Ammon's horn (tissue), 1 donor: ENCODE measurements around the gene DEGS1.
"Not testable (repeated sequence)": the region's sequence is repeated elsewhere in the genome, so short reads cannot be mapped to it uniquely, and the experiment has no call there.

Experiments
- DNase-seq: peaks from one replicate; pipeline ENCODE4 v3.0.0-alpha.2; 2016; ENCODE audit warnings: low spot score

Gene DEGS1

GRCh38 chr1:224181453-224181810 lies 1.6 kb upstream of the DEGS1 start:
- no peak for DNase-seq

GRCh38 chr1:224182057-224182865 lies 779 bp upstream of the DEGS1 start:
- no peak for DNase-seq

- peak; percentile 68 for DNase-seq
Observed at GRCh38 chr1:224183591-224184312, 712 bp downstream of the DEGS1 start.

- DNase-seq: no peak
Observed at GRCh38 chr1:224185208-224185607, 2.2 kb downstream of the DEGS1 start.

- no peak for DNase-seq
Observed at GRCh38 chr1:224188286-224188685, 5.2 kb downstream of the DEGS1 start.

GRCh38 chr1:224189561-224189960 lies 6.5 kb downstream of the DEGS1 start:
- DNase-seq: no peak

- DNase-seq: no peak
Observed at GRCh38 chr1:224192082-224192788, 9.2 kb downstream of the DEGS1 start.

- no peak for DNase-seq
Observed at GRCh38 chr1:224193319-224193966, 10.4 kb downstream of the DEGS1 start.

GRCh38 chr1:224196813-224197600 lies 14.0 kb downstream of the DEGS1 start:
- DNase-seq: no peak

- no peak for DNase-seq
Observed at GRCh38 chr1:224198572-224198971, 15.5 kb downstream of the DEGS1 start.

GRCh38 chr1:224199679-224200078 lies 16.6 kb downstream of the DEGS1 start:
- no peak for DNase-seq

- DNase-seq: no peak
Observed at GRCh38 chr1:224201383-224201782, 18.3 kb downstream of the DEGS1 start.

GRCh38 chr1:224201853-224202252 lies 18.8 kb downstream of the DEGS1 start:
- no peak for DNase-seq

GRCh38 chr1:224203243-224204016 lies 20.4 kb downstream of the DEGS1 start:
- DNase-seq: peak; percentile 76

- DNase-seq: peak; percentile 58
Observed at GRCh38 chr1:224205438-224205840, 22.4 kb downstream of the DEGS1 start.

GRCh38 chr1:224205931-224206538 lies 23.0 kb downstream of the DEGS1 start:
- not testable (repeated sequence) for DNase-seq

- peak; percentile 36 for DNase-seq
Observed at GRCh38 chr1:224211206-224211962, 28.3 kb downstream of the DEGS1 start.

- no peak for DNase-seq
Observed at GRCh38 chr1:224212618-224213061, 29.6 kb downstream of the DEGS1 start.

- DNase-seq: no peak
Observed at GRCh38 chr1:224213438-224214119, 30.5 kb downstream of the DEGS1 start.
